Activated CD4-positive, alpha-beta T cell treated with anti-CD3 and anti-CD28 coated beads for 1 hour (primary cell): ENCODE results near the gene BCL2L1.
A peak's percentile ranks its signal among the peaks of the same experiment; 100 is the strongest.

Experiments used
- DNase-seq: peaks from one replicate; pipeline ENCODE4 v3.0.0-alpha.2; 2020

Gene BCL2L1

DNA sequence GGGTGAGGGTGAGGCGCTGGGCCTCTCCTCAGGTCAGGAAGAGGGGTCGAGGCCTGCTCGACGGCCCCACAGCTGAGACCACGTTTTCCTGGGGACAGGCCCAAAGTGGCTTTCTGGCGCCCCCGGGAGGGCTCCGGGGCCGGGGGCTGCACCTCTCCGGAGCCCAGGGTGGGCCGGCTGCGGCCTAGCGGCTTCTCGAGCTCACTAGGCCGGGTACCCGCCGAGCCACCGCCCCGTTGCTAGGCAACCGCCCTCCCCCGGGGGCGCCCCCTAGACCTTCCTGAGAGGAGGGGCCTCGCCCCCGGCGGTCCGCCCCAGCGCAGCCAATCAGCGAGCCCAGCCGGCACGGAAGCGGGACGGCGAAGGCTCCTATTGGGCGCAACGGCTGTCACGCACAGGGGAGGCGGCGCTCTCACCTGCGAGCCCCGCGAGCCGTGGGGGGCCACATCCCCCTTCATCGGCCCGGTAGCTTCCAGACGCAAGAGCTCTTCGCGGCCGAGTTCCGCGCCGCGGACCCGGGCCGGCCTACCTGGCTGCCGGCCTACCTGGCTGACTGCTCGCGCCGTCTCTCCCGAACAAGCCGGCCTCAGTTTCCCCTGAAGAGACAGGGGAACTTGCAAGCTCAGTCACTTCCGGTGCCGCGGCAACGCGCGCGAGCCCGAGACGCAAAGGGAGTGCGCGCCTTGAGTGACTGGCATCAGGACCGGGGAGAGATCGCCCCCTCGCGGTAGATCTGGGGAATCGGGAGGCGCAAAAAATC is 831 bp upstream of the BCL2L1 start:
- peak; percentile 96 for DNase-seq

DNA sequence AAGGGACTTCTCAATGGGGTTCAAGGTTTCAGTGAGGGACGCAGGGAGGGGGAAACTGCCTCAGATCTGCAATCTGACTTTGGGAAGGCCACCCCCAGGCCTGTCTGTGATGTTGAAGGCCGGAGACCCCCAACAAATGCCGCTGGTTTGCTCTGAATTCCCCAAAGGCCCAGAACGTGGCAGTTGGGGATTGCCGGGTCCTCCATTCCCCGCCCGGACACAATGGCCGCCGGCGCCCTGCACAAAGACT is 326 bp upstream of the BCL2L1 start:
- no peak for DNase-seq

DNA sequence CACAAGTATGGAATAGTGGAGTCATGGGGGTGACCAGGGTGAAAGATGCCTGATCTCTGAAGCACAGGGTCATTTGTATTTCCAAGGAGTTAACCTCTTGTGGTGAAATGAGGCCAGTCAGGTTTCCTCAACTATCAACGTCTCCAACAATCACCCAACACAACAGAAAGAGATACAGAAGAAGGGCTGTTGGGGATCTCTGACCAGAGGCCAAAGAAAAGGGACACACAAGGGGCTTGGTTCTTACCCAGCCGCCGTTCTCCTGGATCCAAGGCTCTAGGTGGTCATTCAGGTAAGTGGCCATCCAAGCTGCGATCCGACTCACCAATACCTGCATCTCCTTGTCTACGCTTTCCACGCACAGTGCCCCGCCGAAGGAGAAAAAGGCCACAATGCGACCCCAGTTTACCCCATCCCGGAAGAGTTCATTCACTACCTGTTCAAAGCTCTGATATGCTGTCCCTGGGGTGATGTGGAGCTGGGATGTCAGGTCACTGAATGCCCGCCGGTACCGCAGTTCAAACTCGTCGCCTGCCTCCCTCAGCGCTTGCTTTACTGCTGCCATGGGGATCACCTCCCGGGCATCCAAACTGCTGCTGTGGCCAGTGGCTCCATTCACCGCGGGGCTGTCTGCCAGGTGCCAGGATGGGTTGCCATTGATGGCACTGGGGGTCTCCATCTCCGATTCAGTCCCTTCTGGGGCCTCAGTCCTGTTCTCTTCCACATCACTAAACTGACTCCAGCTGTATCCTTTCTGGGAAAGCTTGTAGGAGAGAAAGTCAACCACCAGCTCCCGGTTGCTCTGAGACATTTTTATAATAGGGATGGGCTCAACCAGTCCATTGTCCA is 1.0 kb downstream of the BCL2L1 start:
- no peak for DNase-seq

DNA sequence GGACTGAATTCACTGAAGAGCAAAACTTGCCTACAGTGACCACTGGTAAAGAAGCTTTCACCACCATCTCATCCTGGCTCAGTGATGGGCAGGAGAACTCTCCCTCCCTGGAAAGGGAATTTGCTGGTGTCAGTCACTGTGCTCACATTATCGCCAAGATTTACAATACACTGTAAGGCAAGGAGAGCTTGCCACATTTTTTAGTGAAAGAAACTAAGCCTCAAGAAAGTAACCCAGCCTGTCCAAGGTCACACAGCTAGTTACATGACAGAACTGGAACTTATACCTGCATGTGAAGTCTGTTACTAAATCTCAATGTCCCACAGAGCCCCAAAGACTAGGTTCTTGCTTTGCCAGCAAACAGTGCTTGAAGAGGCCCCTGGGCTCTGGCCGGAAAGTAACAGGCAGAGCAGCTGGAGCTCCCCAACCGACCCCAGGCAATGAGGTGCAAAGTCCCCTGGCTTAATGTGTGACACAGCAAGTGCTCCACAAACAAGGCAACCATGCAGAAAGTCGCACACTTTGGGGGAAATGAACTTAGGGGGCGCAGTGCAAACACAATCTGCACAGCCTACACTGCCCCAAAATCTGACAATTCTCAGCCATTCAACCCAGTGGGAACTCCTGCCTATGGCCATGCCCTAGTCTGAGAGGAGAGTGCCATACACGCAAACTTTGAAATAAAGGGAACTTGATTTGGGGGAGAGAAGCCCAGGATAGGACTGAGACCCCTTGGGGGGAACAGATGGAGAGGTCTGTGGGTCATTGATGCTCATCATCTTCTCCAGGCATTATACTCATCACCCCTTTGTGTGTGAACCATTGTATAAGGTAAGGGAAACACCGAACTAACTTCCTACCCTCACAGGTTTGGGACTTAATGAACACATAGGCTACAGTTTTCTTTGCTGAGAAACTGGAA is 1.9 kb downstream of the BCL2L1 start:
- no peak for DNase-seq

DNA sequence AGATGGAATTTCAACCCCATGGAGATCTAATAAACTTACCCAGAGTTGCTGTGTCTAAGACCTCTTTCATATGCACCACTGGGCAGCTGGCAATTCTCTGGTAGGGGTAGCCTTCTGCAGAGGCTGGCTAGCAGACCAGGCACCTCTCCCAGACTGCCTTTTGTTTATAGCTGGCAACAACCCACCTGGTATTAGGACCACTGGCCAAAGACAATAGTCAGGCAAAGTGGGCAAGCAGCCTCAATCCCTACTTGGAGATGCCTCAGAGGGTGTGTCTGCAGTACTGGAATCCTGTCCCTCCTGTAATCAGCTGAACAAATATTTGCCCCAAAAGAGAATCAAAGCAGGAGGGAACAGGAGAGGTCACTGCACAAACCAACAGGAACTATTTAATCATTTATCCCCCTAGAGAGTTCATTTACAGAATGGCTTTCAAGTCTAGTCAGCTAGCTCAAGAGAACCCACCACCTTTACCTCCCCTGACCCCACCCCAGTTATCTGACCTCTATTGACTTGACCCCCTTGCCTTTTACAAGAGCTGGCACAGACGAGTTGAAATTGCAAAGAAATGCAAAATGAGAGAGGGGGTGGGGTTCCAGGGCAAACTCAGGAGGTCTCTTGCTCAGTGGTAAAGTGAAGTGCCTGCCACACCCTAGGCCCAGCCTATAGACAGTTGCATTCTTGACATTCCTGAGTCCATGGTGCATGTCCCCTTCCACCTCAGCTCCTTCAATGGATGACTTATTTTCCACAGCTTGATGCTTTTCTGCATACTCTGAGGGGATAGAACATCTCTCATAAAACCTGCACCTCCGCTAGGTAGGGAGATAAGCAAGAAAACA is 2.8 kb downstream of the BCL2L1 start:
- no peak for DNase-seq

DNA sequence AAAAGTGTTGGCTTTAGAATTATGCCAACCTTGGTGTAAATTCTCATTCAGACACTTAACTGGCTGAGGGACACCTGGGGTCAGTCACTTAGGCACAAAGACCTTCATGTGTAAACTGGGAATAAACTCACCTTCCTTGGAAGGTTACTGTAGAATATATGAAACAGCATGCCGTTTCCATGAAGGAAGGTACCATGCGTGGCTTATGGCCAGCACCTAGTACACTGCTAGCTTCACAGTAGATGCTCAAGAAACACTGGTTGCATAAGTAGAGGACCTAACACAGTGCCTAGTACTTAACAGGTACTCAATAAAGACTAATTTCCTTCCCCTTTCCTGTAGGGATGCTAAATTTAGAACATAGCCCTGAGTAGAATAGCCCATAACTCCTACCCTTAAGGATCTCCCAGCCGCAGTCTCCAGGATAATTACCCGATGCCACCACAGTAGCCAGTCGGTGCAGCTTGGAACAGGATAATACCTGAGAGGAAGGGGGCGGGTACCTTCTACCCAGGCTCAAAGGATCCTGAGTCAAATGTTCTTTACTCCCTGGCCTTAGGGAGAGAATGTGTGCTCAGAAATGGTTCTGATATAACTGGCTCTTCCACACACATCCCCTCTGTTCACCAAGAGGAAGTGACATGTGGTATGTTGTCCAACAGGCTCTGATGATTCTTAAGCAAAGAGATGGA is 3.6 kb downstream of the BCL2L1 start:
- DNase-seq, result no peak

DNA sequence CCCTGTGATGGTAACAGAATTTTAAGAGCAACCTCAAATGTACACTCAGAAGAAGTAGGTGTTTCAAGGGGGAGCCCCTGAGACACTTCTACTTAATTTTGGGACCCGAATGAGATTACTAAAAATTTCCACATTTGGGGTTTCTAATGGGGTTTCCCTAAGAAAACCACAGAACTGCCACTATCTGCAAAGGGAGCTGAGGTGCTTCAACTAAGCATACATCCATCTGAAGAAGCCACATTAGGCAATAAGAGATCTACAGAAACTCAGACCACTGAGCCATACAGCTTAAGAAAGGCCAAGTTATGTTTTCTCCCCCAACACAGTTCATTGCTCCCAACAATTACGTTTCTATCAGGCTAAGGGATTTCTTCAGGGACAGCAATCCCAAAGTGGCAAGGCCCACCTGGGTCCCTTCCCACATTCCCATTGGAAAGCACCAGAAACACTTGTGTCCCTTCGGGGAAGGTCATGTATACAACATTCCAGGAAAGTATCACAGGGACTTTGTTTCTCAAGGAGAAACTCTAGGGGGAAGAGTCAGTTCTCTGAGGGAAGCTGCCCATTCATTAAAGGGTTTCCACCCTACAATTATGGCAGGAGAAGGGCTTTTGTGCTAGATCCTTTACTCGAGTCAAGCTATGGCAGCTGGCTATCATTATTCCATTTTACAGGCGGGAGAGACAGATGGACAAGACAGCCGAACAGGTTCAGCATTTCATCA is 5.0 kb downstream of the BCL2L1 start:
- no peak for DNase-seq

DNA sequence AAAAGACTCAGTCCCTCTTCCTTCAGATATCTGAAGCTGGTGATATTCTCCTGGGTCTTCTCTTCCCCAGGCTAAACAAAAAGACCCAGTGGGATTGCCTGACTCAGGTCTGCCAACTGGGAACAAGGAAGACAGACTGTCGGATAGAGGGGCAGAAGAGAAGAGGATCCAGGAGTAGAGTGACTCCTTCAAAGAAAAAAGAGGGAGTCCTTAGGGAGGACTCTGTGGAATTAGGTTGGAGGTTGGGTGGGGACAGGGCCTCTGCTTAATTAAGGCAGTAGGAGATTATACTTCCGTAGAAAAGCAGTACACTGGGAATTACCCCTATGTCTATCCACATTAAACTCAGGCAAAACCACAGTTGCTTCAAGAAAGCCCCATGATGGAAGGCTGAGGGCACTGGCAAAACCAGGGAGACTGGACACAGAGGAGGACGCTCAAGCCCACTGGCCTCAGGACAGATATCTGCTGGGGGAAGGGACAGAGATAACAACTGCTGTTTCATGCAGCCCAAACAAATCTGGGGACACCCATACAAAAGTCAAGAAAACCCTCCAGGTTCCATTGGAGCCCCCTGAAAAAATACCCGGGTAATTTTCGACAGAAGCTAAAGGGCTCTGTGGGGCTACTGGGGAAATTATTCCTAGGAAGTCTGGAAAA is 5.7 kb downstream of the BCL2L1 start:
- no peak for DNase-seq

DNA sequence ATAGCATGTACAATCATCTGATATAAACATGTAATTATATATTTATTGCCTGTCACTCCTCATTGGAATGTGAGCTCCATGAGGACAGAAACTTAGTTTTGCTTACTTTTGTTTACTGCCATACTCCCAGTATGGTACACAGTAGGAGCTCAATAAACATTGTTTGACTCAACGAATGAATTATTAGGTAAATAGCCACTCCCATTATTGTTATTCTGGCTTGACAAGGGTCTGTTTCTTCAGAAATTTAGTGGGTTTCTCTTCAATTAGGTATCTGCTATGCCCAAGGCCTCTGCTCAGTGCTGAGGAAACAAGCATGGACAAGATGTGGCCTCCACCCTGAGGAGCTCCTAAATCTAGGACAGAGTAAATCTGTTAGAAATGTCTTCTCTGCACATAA is 6.3 kb downstream of the BCL2L1 start:
- DNase-seq, result no peak

DNA sequence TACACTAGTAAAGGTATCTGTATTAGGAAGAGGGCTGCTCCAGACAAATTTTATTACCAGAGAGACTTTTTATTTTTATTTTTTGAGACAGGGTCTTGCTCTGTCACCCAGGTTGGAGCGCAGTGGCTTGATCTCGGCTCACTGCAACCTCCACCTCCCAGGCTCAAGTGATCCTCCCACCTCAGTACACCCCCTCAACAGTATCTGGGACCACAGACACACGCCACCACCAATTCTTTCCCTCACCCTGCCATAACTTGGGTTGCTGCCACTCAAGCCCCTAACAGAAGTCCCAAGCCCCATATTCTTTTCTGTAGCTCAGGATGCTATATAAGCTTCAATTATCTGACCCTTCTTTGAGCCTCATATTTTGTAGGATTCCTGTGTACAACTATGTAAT is 6.9 kb downstream of the BCL2L1 start:
- no peak for DNase-seq

DNA sequence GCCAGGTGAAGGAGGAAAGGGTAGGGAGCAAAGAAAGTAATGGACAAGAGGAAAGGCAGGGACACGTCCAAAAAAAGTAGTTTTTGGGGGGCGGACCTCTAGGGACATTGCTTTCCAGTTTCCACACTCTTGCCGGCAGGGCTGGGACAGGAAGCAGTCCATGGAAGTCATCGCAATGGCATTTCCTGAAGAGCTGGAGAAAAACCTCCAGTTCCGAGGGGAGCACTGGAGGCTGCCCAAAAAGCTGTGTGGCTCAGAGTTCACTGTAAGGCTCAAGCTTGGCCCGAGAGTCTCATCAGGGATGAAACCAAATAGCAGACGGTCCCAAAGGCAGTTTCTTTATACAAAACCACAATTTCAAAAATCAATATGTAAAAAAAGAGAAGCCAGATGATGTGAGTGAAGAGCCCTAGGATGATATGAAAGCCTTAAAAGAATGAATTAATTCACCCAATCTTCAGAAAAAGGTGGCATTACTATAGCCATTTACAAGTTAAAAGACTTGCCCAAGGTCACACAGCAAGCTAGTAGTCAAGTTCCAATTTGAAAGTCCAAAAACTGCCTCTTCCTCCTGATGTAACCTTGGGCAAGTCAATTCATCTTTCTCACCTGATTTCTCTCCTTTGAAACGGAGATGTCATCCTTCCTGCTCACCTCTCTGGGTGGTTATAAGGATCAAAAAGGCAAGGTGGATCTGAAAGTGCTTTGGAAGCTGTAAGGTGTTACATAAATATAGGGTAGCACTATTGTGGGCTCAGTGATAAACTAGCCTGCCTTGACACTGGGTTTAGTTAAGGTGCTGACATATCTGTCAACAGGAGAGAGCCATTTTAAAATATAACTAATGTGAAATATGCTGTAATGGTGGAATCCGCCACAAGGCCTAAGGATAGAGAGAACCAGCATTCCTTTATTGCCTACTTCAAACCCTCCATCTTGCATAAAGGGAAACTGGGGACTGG is 9.1 kb downstream of the BCL2L1 start:
- DNase-seq, result no peak

DNA sequence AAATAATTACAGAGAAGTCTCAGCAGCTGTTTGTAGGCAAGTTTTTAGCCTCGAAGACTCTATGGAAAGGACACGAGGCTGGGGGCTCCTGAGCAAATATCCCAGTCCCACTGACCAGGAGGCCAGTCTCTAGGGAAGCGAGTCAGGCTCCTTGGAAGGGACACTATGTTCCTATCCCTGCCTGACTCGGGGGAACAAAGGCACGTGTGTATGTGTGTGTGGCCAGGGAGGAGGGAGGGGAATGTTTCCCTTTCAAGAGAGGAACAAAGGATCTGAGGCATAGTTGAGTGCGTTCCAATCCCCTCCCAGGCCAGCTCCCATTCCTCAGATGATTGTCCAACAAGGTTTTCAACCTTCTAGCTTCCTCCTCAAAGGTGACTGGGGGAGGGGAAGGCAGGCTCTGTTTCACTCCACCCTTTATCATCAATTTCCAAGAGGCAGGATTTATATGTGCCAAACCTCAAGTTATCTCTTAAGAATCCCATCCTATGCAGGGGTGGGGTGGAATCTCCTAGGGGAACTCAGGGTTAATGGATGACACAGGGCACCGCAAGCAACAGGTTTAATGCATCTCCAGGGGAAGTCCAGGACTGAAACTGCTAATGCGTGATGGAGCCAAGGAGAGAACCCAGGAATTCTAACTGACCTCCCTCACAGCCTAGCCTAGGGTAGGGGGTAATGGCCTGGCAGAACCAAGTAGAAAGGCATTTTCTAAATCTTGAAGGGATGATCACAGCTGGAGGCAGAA is 9.9 kb downstream of the BCL2L1 start:
- DNase-seq, result no peak

DNA sequence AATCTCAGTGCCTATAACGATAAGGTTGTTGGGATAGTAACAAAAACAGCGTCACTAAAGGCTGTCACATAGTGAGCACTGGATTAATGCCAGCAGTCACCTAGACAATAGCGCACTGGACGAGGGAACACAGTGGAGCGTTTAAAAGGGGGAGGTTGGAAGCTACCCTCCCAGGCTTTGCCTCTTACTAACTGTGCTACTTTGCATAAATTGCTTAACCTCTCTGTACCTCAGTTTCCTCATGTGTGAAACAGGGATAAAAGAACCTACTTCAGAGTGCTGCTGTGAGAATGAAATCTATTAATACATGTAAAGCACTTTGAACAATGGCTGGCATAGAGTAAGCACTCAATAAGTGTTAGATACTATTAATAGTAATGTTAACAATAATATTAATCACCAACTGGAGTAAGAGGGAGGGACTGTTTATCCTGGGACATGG is 10.5 kb downstream of the BCL2L1 start:
- DNase-seq, result no peak

DNA sequence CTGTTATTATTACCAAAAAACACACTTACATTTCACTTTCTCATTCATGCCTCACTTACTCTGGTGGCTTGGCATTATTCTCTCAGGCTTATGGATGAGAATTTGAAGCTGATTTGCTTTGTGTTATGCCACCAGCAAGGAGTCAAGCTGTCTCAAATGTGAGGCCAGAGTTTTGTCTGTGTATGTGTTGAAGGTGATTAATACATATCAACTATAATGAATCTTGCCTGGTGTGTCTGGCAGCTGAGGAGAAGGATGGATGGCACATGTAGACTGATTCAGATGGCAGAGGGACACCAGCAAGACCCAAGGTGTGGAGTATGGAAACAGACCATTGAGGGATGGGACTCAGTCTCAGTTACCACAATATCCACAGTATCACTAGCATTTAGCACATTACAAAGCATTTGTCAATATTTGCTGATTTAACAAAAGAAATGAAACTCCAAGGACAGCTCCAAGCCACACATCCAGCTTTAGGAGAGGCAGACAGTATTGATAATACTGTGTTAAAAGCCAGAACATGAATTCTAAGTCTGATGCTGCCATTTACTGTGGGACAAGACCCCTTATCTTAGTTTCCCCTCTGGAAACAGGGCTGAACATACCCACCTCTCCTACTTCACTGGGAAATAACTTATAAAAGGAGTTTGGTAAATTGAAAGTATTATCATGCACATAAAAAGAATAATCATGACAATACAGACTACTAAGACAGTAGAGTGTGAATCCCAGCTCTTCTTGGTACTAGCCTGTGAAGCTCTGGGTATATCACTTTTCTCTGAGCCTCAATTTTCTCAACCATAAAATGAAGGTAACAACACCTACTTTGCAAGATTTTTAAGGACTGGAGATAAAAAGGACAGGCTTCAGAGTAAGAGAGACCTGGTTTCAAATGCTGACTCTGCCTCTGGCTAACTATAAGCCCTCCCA is 11.2 kb downstream of the BCL2L1 start:
- DNase-seq, result no peak

DNA sequence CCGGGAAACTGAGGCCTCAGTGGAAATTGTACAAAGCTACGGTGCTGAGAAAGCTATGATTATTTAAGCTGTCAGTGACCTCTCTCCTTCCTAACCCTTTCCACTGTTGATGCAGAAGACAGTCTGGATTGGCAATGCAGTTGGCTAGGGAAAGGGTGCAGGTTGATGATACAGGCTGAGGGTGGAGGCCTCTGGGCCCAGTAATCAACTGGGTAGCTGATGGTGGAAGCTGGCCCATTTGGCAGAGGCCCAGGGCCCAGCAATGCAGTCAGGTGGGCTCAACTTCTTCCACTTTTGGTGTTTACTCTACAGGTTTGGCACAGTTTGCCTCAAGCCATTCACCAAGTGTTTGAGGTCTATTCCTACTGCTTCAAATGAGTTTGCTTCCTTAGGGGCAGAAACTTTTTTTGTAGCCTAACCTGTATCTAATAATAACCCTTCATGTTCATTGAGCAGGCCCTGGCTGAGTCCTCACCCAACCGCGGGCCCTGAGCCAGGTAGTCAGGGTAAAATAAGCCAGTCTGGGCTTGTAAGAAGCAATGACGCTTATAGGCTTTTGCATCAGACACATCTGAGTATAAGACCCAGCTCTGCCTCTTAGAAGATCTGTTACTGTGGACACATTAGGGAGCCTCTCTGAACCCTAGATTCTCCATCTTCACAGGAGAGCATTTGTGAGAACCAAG is 12.1 kb downstream of the BCL2L1 start:
- no peak for DNase-seq

DNA sequence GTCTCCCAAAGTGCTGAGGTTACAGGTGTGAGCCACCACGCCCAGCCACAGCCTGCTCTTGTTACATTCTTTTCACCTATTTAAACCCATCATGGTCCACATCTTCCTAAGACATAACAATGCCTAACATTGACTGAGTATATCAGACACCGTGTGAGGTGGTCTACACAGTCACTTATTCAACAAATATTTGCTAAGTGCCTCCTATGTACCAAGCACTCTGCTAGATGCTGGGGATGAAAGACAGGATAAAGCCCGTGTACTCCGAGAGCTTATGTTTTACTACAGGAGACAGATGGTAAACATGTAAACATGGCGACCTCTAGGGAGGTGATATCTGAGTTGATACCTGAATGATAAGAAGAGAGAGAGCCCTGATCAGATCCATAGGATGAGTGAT is 12.7 kb downstream of the BCL2L1 start:
- no peak for DNase-seq
